HG03520 (cell line): ENCODE results near the gene CLASRP.
A peak's percentile ranks its signal among the peaks of the same experiment; 100 is the strongest.
"Not testable (repeated sequence)": the region's sequence is repeated elsewhere in the genome, so short reads cannot be mapped to it uniquely, and the experiment has no call there.

ENCODE experiments used
- ATAC-seq: cut with Tn5 transposase; IDR thresholded peaks from one replicate; pipeline ENCODE4 v1.9.1; 2021; ENCODE audit warnings: mild to moderate bottlenecking, moderate library complexity; ENCODE audit not compliant: unreplicated experiment

Gene CLASRP, protein sequence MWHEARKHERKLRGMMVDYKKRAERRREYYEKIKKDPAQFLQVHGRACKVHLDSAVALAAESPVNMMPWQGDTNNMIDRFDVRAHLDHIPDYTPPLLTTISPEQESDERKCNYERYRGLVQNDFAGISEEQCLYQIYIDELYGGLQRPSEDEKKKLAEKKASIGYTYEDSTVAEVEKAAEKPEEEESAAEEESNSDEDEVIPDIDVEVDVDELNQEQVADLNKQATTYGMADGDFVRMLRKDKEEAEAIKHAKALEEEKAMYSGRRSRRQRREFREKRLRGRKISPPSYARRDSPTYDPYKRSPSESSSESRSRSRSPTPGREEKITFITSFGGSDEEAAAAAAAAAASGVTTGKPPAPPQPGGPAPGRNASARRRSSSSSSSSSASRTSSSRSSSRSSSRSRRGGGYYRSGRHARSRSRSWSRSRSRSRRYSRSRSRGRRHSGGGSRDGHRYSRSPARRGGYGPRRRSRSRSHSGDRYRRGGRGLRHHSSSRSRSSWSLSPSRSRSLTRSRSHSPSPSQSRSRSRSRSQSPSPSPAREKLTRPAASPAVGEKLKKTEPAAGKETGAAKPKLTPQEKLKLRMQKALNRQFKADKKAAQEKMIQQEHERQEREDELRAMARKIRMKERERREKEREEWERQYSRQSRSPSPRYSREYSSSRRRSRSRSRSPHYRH

DNA sequence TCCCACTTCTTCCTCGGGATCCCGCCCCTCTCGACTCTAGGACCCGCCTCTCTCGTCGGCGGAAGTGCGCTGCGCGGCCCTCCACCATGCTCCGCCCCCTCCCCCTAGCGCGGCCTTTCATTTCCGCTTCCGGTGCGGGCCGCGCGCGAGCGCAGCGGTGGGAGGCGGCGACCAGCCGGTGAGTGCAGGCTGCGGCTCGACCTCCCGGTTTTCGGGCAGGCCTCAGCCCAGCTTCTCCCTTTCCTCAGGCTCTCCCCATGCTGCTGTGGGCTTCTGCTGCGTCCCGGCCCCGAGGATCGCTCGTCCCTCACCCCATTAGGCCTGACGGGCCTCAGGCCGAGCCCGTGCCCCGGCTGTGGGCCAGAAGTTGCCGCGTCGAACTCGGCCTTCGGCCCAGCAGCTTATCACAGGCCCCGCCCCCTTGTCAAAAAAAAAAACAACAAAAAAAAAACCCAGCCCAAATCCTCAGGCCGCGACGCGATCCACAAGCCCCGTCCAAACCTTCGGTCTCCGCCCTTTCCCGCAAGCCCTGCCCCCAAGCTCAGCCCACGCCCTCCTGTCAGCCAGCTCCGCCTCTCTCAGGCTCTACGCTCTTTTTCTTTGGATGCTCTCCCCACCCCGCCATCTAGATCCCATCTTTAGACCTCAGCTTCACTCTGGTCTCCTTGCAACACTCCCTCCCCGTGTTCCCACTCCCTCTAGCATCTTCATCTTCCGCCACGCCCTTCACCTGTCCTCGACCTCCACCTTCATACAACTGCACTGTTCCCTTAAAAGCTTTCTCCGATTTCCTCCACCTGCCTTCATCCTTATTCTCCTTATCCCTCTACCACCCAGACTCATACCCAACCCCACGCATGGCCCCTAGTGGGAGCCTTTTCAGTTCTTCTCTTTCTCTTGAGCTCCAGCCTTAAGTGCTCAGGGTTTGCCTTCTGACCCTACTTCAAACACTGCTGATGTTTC, at the start of gene CLASRP:
Gene CLASRP, plus strand, starts transcription at position 115 of the 963 bp plus-strand sequence. CDS start 1,168 bp downstream, outside the sequence.
- ATAC-seq: peak; percentile 92

DNA sequence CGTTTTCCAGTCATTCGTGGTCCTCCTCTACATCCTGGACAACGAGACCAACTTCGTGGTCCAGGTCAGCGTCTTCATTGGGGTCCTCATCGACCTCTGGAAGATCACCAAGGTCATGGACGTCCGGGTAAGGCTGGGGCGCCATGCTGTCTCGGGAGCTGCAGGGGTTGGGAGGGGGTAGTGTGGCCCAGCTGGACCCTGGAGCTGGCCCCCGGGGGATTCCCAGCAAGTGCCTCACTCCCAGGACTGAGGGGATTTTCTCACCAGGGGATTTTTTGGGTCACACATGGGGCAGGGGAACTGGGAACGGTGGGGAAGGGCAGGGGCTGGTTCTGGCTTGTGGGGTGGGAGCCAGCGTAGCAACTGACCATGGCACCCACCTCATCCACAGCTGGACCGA, 48.4 kb upstream of the CLASRP start:
- no peak for ATAC-seq

DNA sequence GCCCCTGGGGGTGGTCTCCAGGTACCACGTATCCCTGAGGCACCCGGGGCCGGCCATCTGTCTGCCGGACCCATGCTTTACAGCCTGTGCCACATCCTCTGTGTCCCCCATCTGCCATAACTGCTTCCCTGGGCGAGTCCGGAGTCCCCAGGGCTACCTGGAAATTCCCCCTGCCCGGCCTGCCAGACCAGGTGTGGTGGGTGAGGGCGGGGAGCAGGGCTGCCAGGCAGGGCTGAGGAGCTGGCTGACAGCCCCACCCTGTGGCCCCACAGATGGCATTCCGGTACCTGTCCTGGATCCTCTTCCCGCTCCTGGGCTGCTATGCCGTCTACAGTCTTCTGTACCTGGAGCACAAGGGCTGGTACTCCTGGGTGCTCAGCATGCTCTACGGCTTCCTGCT, 47.9 kb upstream of the CLASRP start:
- ATAC-seq: no peak

DNA sequence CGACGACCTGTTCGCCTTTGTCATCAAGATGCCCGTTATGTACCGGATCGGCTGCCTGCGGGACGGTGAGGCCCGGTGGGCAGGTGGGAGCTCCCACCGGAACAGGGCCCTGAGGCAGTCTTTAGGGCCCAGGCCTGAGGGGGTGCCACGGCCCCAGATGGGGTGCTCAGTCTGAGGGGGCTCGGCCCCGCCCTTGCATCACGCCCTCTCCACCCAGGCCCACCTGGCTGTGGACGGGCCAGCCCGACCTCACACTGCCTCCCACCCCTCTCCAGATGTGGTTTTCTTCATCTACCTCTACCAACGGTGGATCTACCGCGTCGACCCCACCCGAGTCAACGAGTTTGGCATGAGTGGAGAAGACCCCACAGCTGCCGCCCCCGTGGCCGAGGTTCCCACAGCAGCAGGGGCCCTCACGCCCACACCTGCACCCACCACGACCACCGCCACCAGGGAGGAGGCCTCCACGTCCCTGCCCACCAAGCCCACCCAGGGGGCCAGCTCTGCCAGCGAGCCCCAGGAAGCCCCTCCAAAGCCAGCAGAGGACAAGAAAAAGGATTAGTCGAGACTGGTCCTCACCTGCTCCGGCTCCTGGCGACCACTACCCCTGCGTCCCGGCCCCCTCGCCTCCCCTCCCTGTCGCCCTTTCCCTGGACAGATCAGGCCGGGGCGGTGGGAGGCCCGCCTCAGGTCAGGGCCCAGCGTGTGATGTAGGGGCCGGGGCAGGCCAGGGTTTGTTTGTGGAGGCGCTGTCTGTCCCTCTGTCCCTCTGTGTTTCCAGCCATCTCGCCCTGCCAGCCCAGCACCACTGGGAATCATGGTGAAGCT, 46.3 kb upstream of the CLASRP start:
- ATAC-seq: no peak

DNA sequence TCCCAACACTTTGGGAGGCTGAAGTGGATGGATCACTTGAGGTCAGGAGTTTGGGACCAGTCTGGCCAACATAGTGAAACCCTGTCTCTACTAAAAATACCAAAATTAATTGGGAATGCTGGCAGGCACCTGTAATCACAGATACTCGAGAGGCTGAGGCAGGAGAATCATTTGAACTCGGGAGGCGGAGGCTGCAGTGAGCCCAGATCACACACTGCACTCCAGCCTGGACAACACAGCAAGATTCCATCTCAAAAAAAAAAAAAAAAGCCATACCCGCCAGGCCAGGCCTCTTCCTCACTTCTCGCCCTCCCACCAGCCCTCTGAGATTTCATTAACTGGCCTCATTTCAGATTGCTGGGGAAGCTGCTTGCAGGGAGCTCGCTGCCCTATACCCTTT, 45.3 kb upstream of the CLASRP start:
- no peak for ATAC-seq

DNA sequence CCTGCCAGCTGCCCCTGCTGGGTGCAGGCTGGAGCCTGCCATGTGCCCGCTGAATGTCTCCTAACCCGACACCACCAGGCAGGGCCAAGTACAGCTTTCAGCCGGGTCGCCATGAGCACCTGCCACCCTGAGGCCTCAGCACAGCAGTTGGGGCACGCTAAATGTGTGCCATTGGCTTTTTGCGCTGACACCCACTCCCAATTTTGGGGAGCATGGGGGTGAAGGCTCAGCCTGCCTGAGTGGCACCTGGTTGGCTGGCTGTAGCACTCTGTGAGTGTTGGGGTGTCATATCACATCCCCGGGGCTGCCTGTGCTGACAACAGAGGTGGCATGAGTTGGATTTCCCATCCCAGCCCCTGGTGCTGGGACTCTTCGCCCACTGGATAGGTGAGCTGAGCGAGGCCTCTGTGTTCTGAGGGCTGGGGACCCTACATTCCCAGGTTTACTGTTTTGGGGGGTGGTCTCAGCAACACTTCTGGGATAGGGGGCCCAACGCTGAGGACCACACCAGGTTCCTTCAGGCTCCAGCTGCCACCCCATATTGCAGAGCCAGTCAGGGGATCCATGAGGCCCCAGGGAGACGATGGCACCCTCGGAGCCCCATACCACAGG, 44.8 kb upstream of the CLASRP start:
- no peak for ATAC-seq

DNA sequence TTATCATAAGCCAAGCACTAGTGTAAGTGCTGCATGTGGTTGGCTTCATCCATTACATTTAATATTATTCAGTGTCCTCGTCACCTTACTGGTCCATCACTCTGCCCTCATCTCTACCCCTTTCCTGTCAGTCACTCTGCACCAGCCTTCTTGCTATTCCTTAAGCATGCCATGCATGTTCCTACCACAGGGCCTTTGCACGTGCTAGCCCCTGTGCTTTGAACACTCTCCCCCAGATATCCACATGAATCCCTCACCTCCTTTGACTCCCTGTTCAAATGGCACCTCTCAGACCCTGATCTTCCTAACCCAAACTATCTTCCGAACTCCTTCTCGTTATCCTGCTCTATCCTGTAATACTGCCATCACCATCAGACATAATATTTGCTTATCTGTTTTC, 40.8 kb upstream of the CLASRP start:
- ATAC-seq: no peak

DNA sequence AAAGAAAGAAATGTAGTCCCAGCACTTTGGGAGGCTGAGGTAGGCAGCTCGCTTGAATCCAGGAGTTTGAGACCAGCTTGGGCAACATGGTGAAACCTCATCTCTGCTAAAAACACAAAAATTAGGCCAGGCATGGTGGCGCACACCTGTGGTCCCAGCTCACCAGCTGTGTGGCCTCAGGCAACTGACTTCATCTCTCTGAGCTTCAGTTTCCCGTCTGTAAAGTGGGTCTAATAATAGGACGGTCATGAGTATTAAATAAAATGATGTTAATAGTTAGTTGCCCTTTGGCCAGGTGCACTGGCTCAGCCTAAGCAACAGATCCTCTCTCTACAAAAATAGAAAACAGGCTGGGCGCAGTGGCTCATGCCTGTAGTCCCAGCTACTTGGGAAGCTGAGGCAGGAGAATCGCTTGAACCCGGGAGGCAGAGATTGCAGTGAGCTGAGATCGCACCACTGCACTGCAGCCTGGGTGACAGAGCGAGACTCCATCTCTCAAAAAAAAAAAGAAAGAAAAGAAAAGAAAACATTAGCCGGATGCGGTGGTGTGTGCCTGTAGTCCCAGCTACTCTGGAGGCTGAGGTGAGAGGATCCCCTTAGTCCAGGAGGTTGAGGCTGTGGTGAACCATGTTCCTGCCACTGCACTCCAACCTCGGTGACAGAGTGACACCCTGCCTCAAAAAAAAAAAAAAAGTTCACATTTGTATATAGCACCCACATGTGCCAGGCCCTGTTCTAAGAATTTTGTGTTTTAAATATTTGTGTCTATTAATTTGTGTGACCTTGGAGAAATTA, 39.5 kb upstream of the CLASRP start:
- ATAC-seq: not testable (repeated sequence)

DNA sequence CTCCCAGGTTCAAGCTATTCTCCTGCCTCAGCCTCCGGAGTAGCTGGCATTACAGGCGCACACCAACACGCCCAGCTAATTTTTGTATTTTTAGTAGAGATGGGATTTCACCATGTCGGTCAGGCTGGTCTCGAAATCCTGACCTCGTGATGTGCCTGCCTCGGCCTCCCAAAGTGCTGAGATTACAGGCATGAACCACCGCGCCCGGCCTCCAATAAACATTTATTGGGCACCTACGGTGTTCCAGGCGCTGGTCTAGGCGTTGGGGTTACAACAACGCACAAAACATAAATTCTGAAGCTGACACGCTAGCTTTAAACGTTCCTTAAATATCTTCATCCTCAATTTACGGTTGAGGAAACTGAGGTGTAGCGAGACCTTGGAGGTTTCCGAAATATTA, 38.2 kb upstream of the CLASRP start:
- not testable (repeated sequence) for ATAC-seq

DNA sequence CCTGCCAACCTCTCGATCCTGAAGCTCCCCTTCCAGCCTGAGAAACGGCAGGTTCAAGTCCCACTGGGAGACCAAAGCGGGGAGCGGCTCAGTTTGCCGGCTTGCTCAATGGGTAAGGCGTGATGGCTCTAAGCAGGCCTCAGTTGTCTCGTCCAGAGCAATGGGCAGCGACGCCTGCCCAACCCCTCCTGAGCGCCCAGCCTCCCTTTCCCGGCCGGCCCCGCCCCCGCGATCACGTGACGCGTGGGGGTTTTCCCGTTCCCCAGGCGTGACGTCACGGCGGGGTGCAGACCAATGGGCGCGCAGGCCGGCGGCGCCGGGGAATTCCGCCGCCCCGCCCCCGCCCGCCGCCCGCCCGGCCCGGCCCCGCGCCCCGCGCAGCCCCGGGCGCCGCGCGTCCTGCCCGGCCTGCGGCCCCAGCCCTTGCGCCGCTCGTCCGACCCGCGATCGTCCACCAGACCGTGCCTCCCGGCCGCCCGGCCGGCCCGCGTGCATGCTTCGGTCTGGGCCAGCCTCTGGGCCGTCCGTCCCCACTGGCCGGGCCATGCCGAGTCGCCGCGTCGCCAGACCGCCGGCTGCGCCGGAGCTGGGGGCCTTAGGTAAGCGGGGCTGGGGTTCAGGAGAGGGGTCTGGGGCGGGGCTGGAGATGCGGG, 37.6 kb upstream of the CLASRP start, which contains the start of gene RELB:
Gene RELB, plus strand, starts transcription at position 378 of the 653 bp plus-strand sequence. Its CDS starts 116 bp downstream, at position 494.
- ATAC-seq: peak; percentile 31

DNA sequence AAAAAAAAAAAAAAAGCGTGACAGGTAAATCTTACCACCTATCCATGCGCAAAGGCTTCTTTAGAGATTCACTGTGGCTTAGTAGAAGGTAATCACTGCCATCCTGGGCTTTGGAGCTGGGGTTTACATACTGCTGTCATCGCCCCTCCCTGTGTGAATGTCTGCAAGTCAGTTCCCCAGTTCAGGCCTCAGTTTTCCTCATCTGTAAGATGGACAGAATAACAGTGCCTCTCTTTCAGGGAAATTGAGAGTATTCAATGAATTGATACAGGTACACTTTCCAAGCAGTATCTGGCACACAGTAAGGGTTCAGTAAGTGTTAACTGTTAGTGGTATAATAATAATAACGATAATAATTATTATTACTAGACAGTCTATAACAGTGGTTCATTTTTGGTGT, 35.4 kb upstream of the CLASRP start:
- no peak for ATAC-seq

DNA sequence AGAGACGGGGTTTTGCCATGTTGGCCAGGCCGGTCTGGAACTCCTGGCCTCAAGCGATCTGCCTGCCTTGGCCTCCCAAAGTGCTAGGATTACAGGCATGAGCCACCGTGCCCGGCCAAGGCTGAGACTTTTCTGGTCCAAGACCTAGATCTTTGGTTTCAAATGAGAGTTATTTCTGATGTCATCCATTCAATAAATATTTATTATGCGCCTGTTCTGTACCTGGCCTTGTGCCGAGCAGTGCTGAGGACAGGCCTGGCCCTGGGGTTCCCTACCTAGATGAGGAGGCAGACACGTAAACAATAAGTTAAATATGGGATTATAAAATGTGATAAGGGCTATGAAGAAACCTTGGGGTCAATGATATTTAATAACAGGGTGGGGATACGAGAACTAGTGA, 33.1 kb upstream of the CLASRP start:
- no peak for ATAC-seq

DNA sequence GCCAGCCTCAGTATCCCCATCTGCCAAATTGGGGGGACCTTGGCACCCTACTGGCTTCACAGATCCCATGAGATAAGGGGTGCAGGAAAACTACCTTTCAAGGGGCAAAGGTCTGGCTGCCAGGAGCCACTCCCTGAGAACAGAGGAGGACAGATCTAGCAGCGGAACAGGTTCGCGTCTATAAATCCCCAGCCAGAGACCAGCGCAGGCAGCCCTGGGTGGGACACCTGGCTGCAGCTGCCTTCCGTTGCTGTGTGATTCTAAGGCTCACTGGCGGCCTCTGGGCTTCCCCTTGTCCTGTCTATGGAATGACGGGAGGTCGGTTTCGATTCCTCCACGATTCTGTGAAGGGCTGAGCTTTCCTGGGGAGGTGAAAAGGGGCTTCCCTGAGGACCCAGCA, 30.3 kb upstream of the CLASRP start:
- no peak for ATAC-seq

DNA sequence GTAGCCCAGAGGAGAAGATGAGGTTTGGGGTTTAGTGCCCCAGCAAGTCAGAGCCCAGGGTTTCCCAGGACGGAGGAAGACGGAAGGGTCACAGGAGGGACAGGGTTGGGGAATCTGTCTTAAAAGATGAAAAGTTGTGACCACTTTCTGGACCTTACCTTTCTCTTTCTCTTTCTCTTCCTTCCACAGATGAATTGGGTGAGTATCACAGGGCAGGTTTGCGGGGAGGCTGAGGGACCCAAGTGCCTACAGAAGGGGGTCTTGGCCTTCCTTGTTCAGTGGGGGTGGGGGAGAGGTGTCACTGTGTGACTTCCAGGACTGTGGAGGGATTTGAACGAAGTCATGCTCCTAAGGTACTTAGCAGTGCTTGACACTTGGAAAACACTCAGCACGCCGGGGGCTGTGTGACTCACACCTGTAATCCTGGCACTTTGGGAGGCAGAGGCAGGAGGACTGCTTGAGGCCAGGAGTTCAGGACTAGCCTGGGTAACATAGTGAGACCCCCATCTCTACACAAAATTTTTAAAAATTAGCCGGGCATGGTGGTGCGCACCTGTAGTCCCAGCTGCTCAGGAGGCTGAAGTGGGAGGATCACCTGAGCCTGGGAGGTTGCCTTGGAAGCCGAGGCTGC, 29.1 kb upstream of the CLASRP start:
- ATAC-seq: no peak

DNA sequence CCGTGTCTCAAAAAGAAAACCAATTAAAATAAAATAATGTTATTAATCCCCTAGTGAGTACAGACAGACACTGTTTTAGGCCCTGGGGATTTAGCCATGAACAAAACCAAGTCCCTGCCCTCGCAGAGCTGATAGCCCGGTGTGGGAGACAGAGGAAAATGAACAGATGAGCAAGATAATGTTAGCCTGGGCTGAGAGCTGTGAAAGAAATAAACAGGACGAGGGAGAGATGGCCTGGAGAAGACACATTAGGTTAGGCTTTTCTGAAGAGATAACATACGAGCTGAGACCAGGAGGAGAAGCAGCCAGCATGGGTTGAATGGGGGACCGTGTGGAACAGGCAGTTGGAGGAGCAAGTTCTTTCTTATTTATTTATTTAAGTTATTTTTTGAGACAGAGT, 28.5 kb upstream of the CLASRP start:
- ATAC-seq: no peak

DNA sequence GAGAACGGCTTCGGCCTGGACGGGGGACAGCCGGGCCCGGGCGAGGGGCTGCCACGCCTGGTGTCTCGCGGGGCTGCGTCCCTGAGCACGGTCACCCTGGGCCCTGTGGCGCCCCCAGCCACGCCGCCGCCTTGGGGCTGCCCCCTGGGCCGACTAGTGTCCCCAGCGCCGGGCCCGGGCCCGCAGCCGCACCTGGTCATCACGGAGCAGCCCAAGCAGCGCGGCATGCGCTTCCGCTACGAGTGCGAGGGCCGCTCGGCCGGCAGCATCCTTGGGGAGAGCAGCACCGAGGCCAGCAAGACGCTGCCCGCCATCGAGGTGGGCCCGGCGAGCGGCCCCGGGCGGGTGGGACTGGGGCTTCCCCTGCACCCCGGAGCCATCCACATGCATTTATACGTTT, 26.9 kb upstream of the CLASRP start:
- ATAC-seq: no peak

DNA sequence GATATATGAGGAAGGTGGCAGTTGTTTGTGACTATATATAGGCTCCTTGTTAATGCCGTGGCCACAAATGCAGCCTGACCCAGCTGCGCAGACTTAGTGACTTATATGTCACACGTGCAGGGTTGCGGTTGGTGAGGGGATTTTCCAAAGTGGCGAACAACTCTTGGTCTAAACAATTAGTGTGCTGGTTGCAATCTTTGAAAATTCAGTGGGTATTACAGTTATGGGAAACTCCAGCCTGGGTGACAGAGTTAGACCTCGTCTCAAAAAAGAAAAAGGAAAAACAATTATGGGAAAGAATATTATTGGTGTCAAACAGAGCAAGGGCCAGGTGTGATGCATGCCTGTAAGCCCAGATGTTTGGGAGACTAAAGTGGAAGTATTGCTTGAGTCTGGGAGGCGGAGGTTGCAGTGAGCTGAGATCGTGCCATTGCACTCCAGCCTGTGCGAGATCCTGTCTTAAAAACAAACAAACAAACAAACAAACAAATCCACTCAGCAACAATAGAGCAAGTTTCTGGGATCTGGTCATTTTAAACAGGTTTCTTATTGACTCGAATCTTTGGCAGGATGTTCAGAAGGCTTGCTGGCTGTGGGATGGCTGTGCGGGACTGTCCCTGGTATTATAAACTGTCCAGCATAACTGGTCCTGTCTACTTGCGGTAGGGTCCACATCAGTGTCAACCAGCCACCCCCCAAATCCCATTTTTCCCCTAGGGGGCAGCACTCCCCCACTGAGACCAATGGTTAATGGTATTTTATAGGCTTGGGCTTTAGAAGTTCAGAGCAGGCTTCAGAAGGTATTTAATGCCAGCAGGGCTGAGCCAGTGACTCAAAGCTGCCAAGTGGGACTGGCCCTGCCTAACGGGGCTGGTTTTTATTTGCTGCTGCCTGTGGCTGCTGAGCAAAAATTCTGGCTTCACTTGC, 22.2 kb upstream of the CLASRP start:
- peak; percentile 72 for ATAC-seq
